GM13976 (cell line): ENCODE results near the gene RRAD.
A peak's percentile ranks its signal among the peaks of the same experiment; 100 is the strongest.

ENCODE experiments used
- DNase-seq: peaks from one replicate; pipeline ENCODE4 v3.0.0; 2012; ENCODE audit warnings: low spot score
- in situ Hi-C: fragments of 300-500 bp; cut with MboI; formaldehyde crosslinking; loops from one replicate; pipeline ENCODE4 v1.12.0; 2022; ENCODE audit warnings: low sequenced_read_pairs, mixed read lengths, inconsistent platforms; ENCODE audit not compliant: unreplicated experiment
- TF ChIP-seq, protein P1 (sequence below): IDR thresholded peaks from 2 replicates; pipeline ENCODE4 v1.5.1; 2012; ENCODE audit warnings: borderline replicate concordance, mild to moderate bottlenecking; ENCODE audit not compliant: insufficient read depth; ENCODE audit errors: extremely low read depth, missing control alignments, control extremely low read depth

The RRAD gene

GRCh38 chr16:66927918-66928649 is 2.7 kb upstream of the RRAD start:
- TF ChIP-seq, protein P1, sequence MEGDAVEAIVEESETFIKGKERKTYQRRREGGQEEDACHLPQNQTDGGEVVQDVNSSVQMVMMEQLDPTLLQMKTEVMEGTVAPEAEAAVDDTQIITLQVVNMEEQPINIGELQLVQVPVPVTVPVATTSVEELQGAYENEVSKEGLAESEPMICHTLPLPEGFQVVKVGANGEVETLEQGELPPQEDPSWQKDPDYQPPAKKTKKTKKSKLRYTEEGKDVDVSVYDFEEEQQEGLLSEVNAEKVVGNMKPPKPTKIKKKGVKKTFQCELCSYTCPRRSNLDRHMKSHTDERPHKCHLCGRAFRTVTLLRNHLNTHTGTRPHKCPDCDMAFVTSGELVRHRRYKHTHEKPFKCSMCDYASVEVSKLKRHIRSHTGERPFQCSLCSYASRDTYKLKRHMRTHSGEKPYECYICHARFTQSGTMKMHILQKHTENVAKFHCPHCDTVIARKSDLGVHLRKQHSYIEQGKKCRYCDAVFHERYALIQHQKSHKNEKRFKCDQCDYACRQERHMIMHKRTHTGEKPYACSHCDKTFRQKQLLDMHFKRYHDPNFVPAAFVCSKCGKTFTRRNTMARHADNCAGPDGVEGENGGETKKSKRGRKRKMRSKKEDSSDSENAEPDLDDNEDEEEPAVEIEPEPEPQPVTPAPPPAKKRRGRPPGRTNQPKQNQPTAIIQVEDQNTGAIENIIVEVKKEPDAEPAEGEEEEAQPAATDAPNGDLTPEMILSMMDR: no peak
- no peak for DNase-seq
- in situ Hi-C loops: no loop called here

GRCh38 chr16:66926961-66927436 is 1.7 kb upstream of the RRAD start:
- DNase-seq: peak; percentile 70
- in situ Hi-C loops: no loop called here
- TF ChIP-seq, protein P1: no peak

DNA sequence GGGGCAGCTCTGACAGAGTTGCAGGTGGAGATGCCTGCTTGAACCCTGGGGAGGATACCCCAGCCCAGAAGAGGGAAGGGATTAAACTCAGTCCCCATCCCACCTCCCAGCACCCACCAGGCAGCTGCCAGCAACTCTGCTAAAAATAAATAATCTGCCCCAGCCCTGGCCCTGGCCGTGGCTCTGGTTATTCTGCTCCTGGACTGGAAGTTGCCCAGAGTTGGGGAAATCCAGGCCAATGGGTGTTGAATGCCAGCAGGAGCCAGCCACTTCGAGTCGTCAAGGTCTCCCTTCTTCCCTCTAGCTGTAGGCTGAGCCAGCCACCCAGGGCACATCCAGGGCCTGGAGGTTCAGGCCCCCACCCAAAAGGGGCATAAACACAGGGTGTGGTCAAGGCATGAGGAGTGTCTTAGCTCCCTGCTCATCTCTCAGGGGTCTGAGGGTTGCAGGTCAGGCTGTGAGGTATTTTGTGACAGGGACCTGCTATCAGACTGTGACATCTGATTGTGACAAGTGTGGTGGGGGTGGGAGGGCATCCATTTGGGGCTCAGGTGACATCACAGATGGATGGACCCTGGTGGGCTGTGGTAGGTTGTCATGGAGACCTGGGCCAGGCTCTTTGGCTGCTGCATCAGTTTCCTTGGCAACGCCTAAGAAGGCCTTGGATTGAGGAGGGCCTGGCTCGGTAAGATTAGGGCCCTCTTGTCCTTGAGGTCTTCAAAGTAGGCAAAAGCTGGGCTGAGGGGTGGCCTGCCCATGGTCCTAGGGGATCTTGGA is 1.0 kb upstream of the RRAD start:
- no peak for DNase-seq
- in situ Hi-C loops: no loop called here
- TF ChIP-seq, protein P1: no peak

DNA sequence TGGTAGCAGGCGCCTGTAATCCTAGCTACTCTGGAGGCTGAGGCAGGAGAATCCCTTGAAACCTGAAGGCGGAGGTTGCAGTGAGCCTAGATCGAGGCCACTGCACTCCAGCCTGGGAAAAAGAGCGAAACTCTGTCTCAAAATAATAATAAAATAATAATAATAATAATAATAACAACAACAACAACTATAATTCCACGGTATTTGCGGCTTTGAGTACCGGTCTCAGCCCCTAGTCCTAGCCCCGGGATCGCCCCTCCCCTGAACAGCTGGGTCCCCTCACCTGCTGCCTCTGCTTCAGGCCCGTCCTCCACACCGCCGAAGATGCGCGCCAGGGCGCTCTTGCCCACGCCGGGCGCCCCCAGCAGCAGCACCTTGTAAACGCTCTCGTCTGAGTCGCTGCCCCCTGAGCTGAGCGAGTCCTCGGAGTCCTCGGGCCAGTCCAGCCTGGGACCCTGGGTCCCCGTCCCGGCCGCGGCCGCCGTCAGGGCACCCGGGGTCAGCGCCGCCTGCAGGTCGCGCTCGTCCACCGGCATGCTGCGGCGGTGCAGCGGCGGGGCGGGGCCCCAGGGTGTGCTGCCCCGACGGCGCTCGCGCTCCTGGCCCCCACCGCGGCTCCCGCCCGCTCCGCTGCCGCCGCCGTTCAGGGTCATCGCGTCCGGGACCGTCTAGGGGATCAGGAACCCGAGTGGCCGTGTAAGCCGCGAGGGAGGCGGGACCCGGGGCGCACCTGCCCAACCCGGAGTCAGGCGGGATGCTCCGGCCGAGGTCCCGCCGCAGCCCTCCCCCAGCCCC is 611 bp downstream of the RRAD start:
- in situ Hi-C loops: no loop called here
- DNase-seq: peak; percentile 87
- TF ChIP-seq, protein P1: peak; percentile 64

DNA sequence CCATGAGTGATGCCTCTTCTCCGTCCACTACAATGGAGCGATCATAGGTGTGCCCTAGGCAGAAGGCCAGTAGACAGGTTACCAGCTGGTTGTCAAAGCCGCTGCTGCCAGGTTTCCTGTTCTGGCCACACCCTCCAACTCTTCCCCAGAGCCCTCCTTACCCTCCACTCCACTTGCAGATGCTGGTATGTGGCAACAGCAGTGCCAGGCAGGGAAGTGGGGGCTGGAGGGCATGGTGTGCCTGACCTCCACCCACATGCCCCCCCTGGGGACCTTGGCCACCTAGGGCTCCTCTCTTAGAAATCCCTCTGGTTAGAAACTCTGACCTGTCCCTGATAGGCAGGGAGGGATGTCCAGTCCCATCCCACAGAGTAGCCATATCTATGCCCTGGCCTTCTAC is 1.5 kb downstream of the RRAD start:
- in situ Hi-C loops: no loop called here
- TF ChIP-seq, protein P1: no peak
- no peak for DNase-seq

DNA sequence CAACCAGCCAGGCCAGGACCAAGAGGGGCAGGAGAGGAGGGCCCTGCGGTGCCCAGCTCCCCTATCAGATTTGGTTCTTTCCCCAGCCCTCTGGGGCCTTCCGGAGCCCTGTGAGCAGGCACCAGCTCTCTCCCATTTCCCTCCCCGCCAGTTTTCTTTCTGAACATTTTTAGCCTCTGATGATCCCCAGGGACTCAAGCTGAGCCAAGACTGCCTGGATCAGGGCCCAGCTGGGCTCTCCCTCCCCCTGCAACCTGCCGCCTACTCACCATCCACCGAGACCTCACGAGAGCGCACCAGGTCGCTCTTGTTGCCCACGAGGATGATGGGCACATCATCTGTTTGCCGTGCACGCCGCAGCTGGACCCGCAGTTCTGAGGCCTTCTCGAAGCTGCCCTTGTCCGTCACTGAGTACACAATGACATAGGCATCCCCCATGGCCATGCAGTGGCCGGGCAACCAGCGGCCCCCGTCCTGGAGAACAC is 2.0 kb downstream of the RRAD start:
- TF ChIP-seq, protein P1: no peak

More for the DNA sequence above, 2.0 kb downstream of the RRAD start:
- no peak for DNase-seq
- in situ Hi-C loops: no loop called here
